Activated naive CD4-positive, alpha-beta T cell (primary cell): ENCODE measurements around the gene CHPT1.
"Not testable (repeated sequence)": the region's sequence is repeated elsewhere in the genome, so short reads cannot be mapped to it uniquely, and the experiment has no call there.

Source experiments
- DNase-seq, 4 experiments: peaks; one replicate each; lab custom pipeline; 2025; lab: John Stamatoyannopoulos, UW

Gene CHPT1

GRCh38 chr12:101722392-101722791 is 25.0 kb downstream of the CHPT1 start:
- DNase-seq = no peak

GRCh38 chr12:101727098-101727497 is 29.7 kb downstream of the CHPT1 start:
- DNase-seq = no peak

GRCh38 chr12:101729842-101730241 is 32.4 kb downstream of the CHPT1 start:
- no peak for DNase-seq

GRCh38 chr12:101732318-101732717 is 34.9 kb downstream of the CHPT1 start:
- no peak for DNase-seq

- no peak for DNase-seq
Observed at GRCh38 chr12:101733166-101733565, 35.7 kb downstream of the CHPT1 start.

GRCh38 chr12:101734482-101734881 is 37.0 kb downstream of the CHPT1 start:
- not testable (repeated sequence) for DNase-seq

GRCh38 chr12:101737476-101737875 is 40.0 kb downstream of the CHPT1 start:
- no peak for DNase-seq

GRCh38 chr12:101738920-101739665 is 41.7 kb downstream of the CHPT1 start, which contains the start of gene SYCP3:
Gene SYCP3 (minus strand): TSS chr12:101739462. CDS start chr12:101737935, 1,527 bp downstream.
- no peak for DNase-seq

- DNase-seq = no peak
Observed at GRCh38 chr12:101740566-101740965, 43.1 kb downstream of the CHPT1 start.

- DNase-seq = no peak
Observed at GRCh38 chr12:101740980-101741379, 43.5 kb downstream of the CHPT1 start.

- DNase-seq = no peak
Observed at GRCh38 chr12:101743242-101743641, 45.8 kb downstream of the CHPT1 start.

GRCh38 chr12:101743724-101744472 is 46.5 kb downstream of the CHPT1 start:
- no peak for DNase-seq

GRCh38 chr12:101745481-101745880 is 48.0 kb downstream of the CHPT1 start:
- DNase-seq = no peak

GRCh38 chr12:101746196-101746595 is 48.8 kb downstream of the CHPT1 start:
- DNase-seq = no peak

GRCh38 chr12:101746661-101747060 is 49.2 kb downstream of the CHPT1 start:
- no peak for DNase-seq

GRCh38 chr12:101747697-101748096 is 50.3 kb downstream of the CHPT1 start:
- DNase-seq = no peak

- no peak for DNase-seq
Observed at GRCh38 chr12:101748907-101749306, 51.5 kb downstream of the CHPT1 start.

- DNase-seq = no peak
Observed at GRCh38 chr12:101749657-101750056, 52.2 kb downstream of the CHPT1 start.

- no peak for DNase-seq
Observed at GRCh38 chr12:101750152-101750551, 52.7 kb downstream of the CHPT1 start.

GRCh38 chr12:101759396-101760047 is 62.1 kb downstream of the CHPT1 start:
- DNase-seq = no peak

- DNase-seq = no peak
Observed at GRCh38 chr12:101761350-101761749, 63.9 kb downstream of the CHPT1 start.

- no peak for DNase-seq
Observed at GRCh38 chr12:101761781-101762180, 64.3 kb downstream of the CHPT1 start.
